Endometrial microvascular endothelial cells (primary cell): ENCODE measurements around the gene GBP2. TPM values are rescaled to one million over a fixed set of nuclear protein-coding genes. Genes with fewer than 3 reads are reported as not detected.
"Not testable (repeated sequence)": the region's sequence is repeated elsewhere in the genome, so short reads cannot be mapped to it uniquely, and the experiment has no call there.

Source experiments
- in situ Hi-C: cut with HindIII; loops from 2 replicates; pipeline ENCODE4 v1.10.0; 2017; ENCODE audit warnings: low sequenced_read_pairs, low pct_unique_long_range_greater_than_20kb; ENCODE audit errors: inconsistent ontology term
- total RNA-seq: library from RNA; depleted of rRNA; stranded (reverse); fragments of >200 nt; gene quantifications from one replicate; pipeline ENCODE4 v1.2.3, GENCODE V29; 2015; ENCODE audit errors: inconsistent ontology term

The GBP2 gene
- total RNA-seq, 1 donor from 2014 or later, result 35.4 TPM

DNA sequence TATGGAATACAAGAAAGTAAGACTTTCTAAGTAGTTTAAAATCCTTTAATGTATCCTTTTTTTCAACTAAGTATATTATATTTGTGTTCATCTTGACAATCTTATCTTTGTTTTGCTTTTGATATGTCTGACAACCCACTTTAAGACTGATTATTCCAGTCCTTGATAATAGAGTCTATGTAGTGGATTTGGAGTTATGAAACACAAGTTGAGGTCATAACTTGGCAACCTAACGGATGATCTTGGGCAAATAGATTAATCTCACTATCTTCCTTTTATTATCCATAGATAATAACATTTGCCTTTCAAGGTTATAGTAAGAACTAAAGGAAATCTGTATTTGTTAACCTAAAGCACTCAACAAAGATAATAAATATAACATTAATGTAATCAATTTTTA, 4.8 kb upstream of the GBP2 start:
- in situ Hi-C loops, result no loop called here

GRCh38 chr1:89129911-89130310, 4.0 kb upstream of the GBP2 start:
- in situ Hi-C loops, result no loop called here

- in situ Hi-C loops, result not testable (repeated sequence)
Observed at GRCh38 chr1:89128003-89128458, 2.1 kb upstream of the GBP2 start.

- in situ Hi-C loops, result not testable (repeated sequence)
Observed at GRCh38 chr1:89126602-89127565, 970 bp upstream of the GBP2 start.

DNA sequence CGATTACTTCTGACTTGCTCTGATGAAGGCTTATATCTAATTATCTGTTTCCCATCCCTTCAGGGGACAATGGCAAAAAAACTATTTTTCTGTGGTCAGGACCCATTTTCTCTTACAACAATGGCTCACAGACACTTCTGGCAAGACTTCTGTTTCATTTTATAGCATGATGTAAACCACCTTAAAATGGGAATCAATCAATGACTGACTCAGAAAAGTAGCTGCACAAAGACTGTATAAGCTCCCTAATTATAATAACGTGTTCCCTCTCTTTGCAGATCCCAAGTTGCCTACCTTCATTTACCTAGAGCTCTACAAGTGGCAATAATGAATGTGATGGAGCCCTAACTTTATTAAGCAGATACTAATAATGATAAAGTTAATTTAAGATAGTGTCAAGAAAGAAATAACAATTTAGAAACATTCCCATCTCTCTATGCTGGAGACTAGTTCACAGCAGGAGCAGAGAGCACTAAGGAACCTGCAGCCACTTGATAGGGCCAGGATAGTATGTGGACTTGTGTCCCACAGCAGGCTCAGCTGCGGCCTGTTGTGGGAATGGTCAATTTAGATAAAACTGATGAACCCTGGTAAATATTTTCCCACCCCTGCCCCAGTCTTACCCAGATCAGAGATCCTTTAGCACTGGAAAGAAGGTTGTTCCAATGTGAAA, 538 bp downstream of the GBP2 start:
- in situ Hi-C loops, result no loop called here

- in situ Hi-C loops, result no loop called here
Observed at GRCh38 chr1:89121641-89122040, 4.3 kb downstream of the GBP2 start.

- in situ Hi-C loops, result no loop called here
Observed at GRCh38 chr1:89114662-89115061, 11.3 kb downstream of the GBP2 start.

GRCh38 chr1:89112871-89113613, 12.9 kb downstream of the GBP2 start:
- in situ Hi-C loops, result no loop called here

DNA sequence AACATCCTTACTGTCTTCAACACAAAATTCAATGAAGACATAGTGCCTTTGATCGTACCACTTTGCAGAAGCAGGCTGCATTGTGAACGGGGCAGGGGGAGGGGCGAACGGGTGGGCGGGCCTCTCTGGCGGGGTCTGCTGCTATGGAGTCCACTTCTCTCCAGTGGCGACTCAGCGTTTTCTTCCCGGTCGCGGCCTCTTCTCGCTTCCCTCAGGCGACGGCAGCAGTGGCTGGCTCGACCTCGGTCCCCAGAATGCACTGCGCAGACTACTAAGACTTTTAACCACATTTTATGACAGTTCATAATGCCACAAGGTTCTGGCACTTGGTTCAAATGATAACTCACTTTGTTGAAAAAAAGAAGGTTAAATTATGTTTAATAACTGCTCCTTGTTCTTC, 21.2 kb downstream of the GBP2 start:
- in situ Hi-C loops, result no loop called here

GRCh38 chr1:89104147-89104546, 21.8 kb downstream of the GBP2 start:
- in situ Hi-C loops, result no loop called here

DNA sequence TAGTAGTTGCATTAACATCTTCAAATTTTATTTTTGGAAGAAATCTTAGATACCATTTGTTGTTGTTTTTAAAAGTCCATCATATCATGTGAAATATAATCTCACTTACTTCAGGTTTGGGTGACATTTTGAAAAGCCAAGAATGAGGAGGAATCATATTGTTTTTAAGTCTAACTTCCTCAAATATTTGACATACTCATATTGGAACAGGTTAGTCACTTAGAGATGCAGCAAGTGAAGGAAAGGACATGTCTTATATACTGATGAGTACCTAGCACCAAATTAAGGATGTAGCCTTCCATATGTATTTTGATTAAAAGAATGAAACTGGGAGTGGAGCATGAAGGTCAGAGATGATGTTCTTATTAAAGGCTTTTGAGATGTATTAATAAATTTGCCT, 23.9 kb downstream of the GBP2 start:
- in situ Hi-C loops, result no loop called here

- in situ Hi-C loops, result no loop called here
Observed at GRCh38 chr1:89100412-89100811, 25.5 kb downstream of the GBP2 start.

GRCh38 chr1:89098857-89099256, 27.1 kb downstream of the GBP2 start:
- in situ Hi-C loops, result no loop called here

DNA sequence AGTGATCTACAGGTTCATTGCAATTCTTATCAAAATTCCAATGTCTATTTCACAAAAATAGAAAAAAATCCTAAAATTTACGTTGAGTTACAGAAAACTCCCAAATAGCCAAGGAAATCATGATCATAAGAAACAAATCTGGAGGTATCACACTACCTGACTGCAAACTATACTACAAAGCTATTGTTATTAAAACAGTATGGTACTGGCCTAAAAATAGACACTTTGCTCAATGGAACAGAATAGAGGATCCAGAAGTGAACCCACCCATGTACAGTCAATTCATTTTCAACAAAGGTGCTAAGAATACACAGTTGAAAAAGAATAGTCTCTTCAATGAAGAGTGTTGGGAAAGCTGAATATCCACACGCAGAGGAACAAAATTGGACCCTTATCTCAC, 30.2 kb downstream of the GBP2 start:
- in situ Hi-C loops, result no loop called here

- in situ Hi-C loops, result no loop called here
Observed at GRCh38 chr1:89089962-89090361, 36.0 kb downstream of the GBP2 start.

DNA sequence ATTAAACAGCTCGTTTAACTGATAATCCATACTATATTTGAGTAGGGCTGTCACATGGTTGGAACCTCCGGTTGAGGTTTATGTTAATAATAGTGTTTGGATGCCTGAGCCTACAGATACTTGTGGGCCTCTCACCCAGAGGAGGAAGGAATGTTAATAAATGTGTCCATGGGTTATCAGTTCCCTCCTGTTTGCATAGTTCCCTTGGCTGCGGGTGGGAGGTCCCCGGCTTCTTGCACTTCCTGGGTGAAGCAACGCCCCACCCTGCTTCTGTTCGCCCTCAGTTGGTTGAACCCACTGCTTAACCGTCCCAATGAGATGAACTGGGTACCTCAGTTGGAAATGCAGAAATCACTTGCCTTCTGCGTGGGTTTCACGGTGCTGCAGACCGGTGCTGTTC, 37.3 kb downstream of the GBP2 start:
- in situ Hi-C loops, result no loop called here

- in situ Hi-C loops, result no loop called here
Observed at GRCh38 chr1:89087241-89087640, 38.7 kb downstream of the GBP2 start.

GRCh38 chr1:89085781-89086180, 40.1 kb downstream of the GBP2 start:
- in situ Hi-C loops, result no loop called here

DNA sequence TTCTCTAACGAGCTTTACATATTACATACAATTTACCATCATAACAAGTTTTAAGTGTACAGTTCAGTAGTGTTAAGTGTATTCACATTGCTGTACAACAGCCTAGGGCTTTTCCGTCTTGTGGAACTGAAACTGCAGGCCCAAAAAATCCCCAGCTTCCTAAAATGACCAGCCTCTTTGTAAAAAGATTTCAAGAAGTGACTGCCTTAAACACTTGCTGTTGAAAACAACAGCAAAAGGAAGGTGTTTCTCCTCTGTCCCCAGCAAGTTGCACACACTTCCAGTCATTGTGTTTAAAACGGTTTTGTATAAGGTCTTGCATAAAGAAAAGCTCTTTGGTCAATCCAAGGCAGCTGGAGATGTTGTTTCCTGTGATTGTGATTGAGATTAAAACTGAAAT, 44.9 kb downstream of the GBP2 start:
- in situ Hi-C loops, result no loop called here
